Astrocyte (in vitro differentiated cells and primary cell): Measurements from ENCODE around the gene PTPRC. TPM values are rescaled to one million over a fixed set of nuclear protein-coding genes. Genes with fewer than 3 reads are reported as not detected.

Experiments
- DNase-seq: peaks from one replicate; pipeline ENCODE4 v3.0.0-alpha.2; 2010; ENCODE audit warnings: low read depth
- FAIRE-seq: peaks from 2 replicates; lab custom pipeline; 2011; peaks lifted over from hg19 to GRCh38; lab: Jason Lieb, UNC
- H2AFZ ChIP-seq: 2 replicates; pipeline ENCODE4 v1.6.0; 2012; ENCODE audit warnings: low read depth, low read length, inconsistent platforms
- H3K27ac ChIP-seq: 2 replicates; pipeline ENCODE4 v1.5.1; 2011; ENCODE audit warnings: low read depth, low read length, inconsistent platforms
- H3K27me3 ChIP-seq: 2 replicates; pipeline ENCODE4 v1.6.0; 2011; ENCODE audit warnings: low read length, inconsistent platforms; ENCODE audit not compliant: insufficient read depth
- H3K36me3 ChIP-seq: 2 replicates; pipeline ENCODE4 v1.5.1; 2011; ENCODE audit warnings: low read length, inconsistent platforms; ENCODE audit not compliant: insufficient read depth
- H3K4me1 ChIP-seq: 2 replicates; pipeline ENCODE4 v1.5.1; 2011; ENCODE audit warnings: low read length, inconsistent platforms; ENCODE audit not compliant: insufficient read depth
- H3K4me2 ChIP-seq: 2 replicates; pipeline ENCODE4 v1.6.0; 2012; ENCODE audit warnings: low read length, inconsistent platforms
- H3K4me3 ChIP-seq: 2 replicates; pipeline ENCODE4 v1.5.1; 2011; ENCODE audit warnings: low read depth, mild to moderate bottlenecking, low read length, inconsistent platforms; ENCODE audit not compliant: insufficient read depth
- H3K79me2 ChIP-seq: 2 replicates; pipeline ENCODE4 v1.6.0; 2012; ENCODE audit warnings: mild to moderate bottlenecking, low read length, inconsistent platforms; ENCODE audit not compliant: insufficient read depth
- H3K9ac ChIP-seq: 2 replicates; pipeline ENCODE4 v1.6.0; 2012; ENCODE audit warnings: mild to moderate bottlenecking, low read length, inconsistent platforms
- H3K9me3 ChIP-seq: 2 replicates; pipeline ENCODE4 v1.5.1; 2012; ENCODE audit warnings: low read depth, mild to moderate bottlenecking, low read length, inconsistent platforms; ENCODE audit not compliant: insufficient read depth
- H4K20me1 ChIP-seq: 2 replicates; pipeline ENCODE4 v1.6.0; 2012; ENCODE audit warnings: low read length, inconsistent platforms; ENCODE audit not compliant: insufficient read depth
- H3K27ac Mint-ChIP-seq: one replicate; pipeline ENCODE4 v1.8.0; 2021; ENCODE audit warnings: mild to moderate bottlenecking, mixed read lengths; ENCODE audit not compliant: unreplicated experiment
- H3K27me3 Mint-ChIP-seq: one replicate; pipeline ENCODE4 v1.8.0; 2021; ENCODE audit warnings: low read depth, mixed read lengths; ENCODE audit not compliant: unreplicated experiment
- H3K36me3 Mint-ChIP-seq: one replicate; pipeline ENCODE4 v1.8.0; 2021; ENCODE audit warnings: low read depth, mixed read lengths; ENCODE audit not compliant: unreplicated experiment
- H3K4me1 Mint-ChIP-seq: one replicate; pipeline ENCODE4 v1.8.0; 2021; ENCODE audit warnings: low read depth, mixed read lengths; ENCODE audit not compliant: unreplicated experiment
- H3K4me3 Mint-ChIP-seq: one replicate; pipeline ENCODE4 v1.8.0; 2021; ENCODE audit warnings: mild to moderate bottlenecking, moderate library complexity, mixed read lengths; ENCODE audit not compliant: unreplicated experiment
- H3K9me3 Mint-ChIP-seq: one replicate; pipeline ENCODE4 v1.8.0; 2021; ENCODE audit warnings: mild to moderate bottlenecking, mixed read lengths; ENCODE audit not compliant: unreplicated experiment
- EZH2 ChIP-seq: IDR thresholded peaks from 2 replicates; pipeline ENCODE4 v1.6.1; 2012; ENCODE audit warnings: mild to moderate bottlenecking, low read length, inconsistent platforms; ENCODE audit not compliant: insufficient read depth
- total RNA-seq: library from RNA; stranded (reverse); gene quantifications from 2 replicates; pipeline ENCODE4 v1.2.1, GENCODE V29; 2021
- TF ChIP-seq, protein P1 (sequence below): IDR thresholded peaks from 2 replicates; pipeline ENCODE4 v1.5.1; 2011; ENCODE audit warnings: low read depth, mild to moderate bottlenecking, inconsistent platforms, low read length, moderate library complexity; ENCODE audit not compliant: insufficient read depth

Gene PTPRC
- total RNA-seq, 1 donor from 2014 or later: 0.20 TPM

DNA sequence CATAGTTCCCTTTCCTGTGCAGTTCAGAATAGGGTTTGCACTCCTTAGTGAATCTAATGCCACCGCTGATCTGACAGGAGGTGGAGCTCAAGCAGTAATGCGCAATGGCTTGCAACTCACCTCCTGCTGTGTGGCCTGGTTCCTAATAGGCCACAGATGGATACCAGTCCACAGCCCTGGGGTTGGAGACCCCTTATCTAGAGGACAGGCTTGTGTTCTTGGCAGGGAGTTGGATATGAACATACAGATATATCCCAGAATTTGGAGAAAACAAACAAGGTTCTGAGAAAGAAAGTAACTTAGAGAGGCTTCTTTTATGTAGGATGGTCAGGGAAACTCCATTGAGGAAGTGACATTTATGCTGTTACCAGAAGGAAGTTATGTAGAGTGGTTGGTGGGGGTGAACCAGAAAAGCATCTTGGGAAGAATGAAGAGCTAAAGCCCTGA lies 5.1 kb upstream of the PTPRC start:
- Histone ChIP-seq H3K4me2 (no peak overlapping the region), H3K9ac (no peak overlapping the region), H3K36me3 (no peaks in the 10 kb centered on the region), H3K27ac (no peak overlapping the region), H2AFZ (no peak overlapping the region), H4K20me1 (no peaks in the 10 kb centered on the region), H3K4me1 (no peaks in the 10 kb centered on the region), H3K27me3 (no peaks in the 10 kb centered on the region), H3K79me2 (no peaks in the 10 kb centered on the region), H3K9me3 (no peaks in the 10 kb centered on the region), H3K4me3 (no peak overlapping the region)
- FAIRE-seq: no peak
- Mint-ChIP-seq H3K36me3 (no peaks in the 10 kb centered on the region), H3K4me3 (no peak overlapping the region), H3K9me3 (peaks cover 1% of the 10 kb centered on the region), H3K4me1 (no peaks in the 10 kb centered on the region), H3K27ac (no peak overlapping the region), H3K27me3 (no peaks in the 10 kb centered on the region)
- no peak for TF ChIP-seq EZH2
- TF ChIP-seq, protein P1, sequence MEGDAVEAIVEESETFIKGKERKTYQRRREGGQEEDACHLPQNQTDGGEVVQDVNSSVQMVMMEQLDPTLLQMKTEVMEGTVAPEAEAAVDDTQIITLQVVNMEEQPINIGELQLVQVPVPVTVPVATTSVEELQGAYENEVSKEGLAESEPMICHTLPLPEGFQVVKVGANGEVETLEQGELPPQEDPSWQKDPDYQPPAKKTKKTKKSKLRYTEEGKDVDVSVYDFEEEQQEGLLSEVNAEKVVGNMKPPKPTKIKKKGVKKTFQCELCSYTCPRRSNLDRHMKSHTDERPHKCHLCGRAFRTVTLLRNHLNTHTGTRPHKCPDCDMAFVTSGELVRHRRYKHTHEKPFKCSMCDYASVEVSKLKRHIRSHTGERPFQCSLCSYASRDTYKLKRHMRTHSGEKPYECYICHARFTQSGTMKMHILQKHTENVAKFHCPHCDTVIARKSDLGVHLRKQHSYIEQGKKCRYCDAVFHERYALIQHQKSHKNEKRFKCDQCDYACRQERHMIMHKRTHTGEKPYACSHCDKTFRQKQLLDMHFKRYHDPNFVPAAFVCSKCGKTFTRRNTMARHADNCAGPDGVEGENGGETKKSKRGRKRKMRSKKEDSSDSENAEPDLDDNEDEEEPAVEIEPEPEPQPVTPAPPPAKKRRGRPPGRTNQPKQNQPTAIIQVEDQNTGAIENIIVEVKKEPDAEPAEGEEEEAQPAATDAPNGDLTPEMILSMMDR: no peak
- DNase-seq: no peak

DNA sequence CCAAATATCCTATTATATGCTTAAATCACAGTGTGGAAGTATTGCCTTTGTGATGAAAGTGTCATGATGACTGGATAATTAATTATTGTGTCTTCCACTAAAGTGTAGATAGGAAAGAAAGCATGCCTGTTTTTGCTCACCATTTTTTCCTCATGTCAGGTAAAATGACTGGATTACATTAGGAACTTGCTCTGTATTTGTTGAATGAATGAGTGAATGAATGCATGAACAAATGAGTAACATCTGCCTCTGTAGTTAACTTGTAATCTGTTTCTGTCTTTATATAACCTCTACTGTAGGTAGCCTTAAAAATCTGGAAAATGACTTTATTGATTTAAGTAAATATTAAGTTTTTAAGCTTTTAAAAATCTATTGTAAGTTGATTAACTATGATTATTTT lies 2.9 kb upstream of the PTPRC start:
- TF ChIP-seq EZH2: no peak
- TF ChIP-seq, protein P1: no peak
- H3K4me1 ChIP-seq: no peaks in the 10 kb centered on the region
- Mint-ChIP-seq H3K27ac (no peak overlapping the region), H3K4me1 (no peaks in the 10 kb centered on the region), H3K27me3 (no peaks in the 10 kb centered on the region), H3K36me3 (no peaks in the 10 kb centered on the region), H3K4me3 (no peak overlapping the region), H3K9me3 (peaks cover 1% of the 10 kb centered on the region)
- H4K20me1 ChIP-seq: no peaks in the 10 kb centered on the region
- H3K4me2 ChIP-seq: no peak overlapping the region
- H3K27me3 ChIP-seq: no peaks in the 10 kb centered on the region
- no peak overlapping the region for H3K4me3 ChIP-seq
- no peak overlapping the region for H2AFZ ChIP-seq
- no peaks in the 10 kb centered on the region for H3K79me2 ChIP-seq
- H3K9me3 ChIP-seq: no peaks in the 10 kb centered on the region
- FAIRE-seq (no peak), DNase-seq (no peak)
- H3K9ac ChIP-seq: no peak overlapping the region
- H3K27ac ChIP-seq: no peak overlapping the region
- H3K36me3 ChIP-seq: no peaks in the 10 kb centered on the region

DNA sequence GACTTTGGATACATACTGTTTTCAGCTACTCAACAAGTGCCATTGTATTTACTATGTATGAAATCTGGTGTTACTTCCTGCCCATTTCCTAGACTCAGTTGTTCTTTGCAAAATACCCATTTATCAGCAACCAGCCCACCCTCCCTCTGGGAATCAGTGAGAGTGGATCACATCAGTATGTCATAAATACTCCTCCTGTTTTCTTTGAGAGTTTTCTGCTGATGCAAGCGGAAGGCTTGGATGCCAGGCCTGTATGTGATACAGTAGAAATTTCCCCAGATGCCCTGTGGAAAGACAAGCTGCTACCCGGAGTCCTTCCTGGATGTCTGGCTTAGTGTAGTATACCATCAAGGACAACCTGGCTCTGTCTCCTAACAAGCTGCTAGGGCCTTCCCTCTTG lies 2.4 kb upstream of the PTPRC start:
- Mint-ChIP-seq H3K9me3 (peaks cover 1% of the 10 kb centered on the region), H3K36me3 (no peaks in the 10 kb centered on the region), H3K4me1 (no peaks in the 10 kb centered on the region), H3K4me3 (no peak overlapping the region), H3K27ac (no peak overlapping the region), H3K27me3 (no peaks in the 10 kb centered on the region)
- H3K27me3 ChIP-seq: no peaks in the 10 kb centered on the region
- H3K4me3 ChIP-seq: no peak overlapping the region
- no peaks in the 10 kb centered on the region for H3K9me3 ChIP-seq
- FAIRE-seq (no peak), DNase-seq (no peak)
- H3K27ac ChIP-seq: no peak overlapping the region
- TF ChIP-seq, protein P1: no peak
- TF ChIP-seq EZH2: no peak
- no peaks in the 10 kb centered on the region for H3K4me1 ChIP-seq
- no peaks in the 10 kb centered on the region for H3K79me2 ChIP-seq
- H3K36me3 ChIP-seq: no peaks in the 10 kb centered on the region
- no peak overlapping the region for H2AFZ ChIP-seq
- H3K4me2 ChIP-seq: no peak overlapping the region
- H3K9ac ChIP-seq: no peak overlapping the region
- H4K20me1 ChIP-seq: no peaks in the 10 kb centered on the region
